Fibroblast of lung (primary cell): ENCODE results near the gene FBXO7. TPM values are rescaled to one million over a fixed set of nuclear protein-coding genes. Genes with fewer than 3 reads are reported as not detected.
A peak's percentile ranks its signal among the peaks of the same experiment; 100 is the strongest.

Source experiments
- DNase-seq, 2 donors: peaks; one replicate each; pipeline versions ENCODE4 v3.0.0 to v3.0.0-alpha.2; 2010; ENCODE audit warnings: low read depth in 2 of 2
- H2AFZ ChIP-seq: 2 replicates; pipeline ENCODE4 v1.5.1; 2012; ENCODE audit warnings: low read length, control low read depth, inconsistent platforms
- H3K27ac ChIP-seq: 2 replicates; pipeline ENCODE4 v1.5.1; 2011; ENCODE audit warnings: low read length, control low read depth; ENCODE audit not compliant: insufficient read depth
- H3K27me3 ChIP-seq: 2 replicates; pipeline ENCODE4 v1.5.1; 2011; ENCODE audit warnings: mild to moderate bottlenecking, low read length; ENCODE audit not compliant: control insufficient read depth, insufficient read depth
- H3K36me3 ChIP-seq: 2 replicates; pipeline ENCODE4 v1.5.1; 2011; ENCODE audit warnings: low read length; ENCODE audit not compliant: control insufficient read depth, insufficient read depth
- H3K4me1 ChIP-seq: 2 replicates; pipeline ENCODE4 v1.5.1; 2011; ENCODE audit warnings: low read length; ENCODE audit not compliant: control insufficient read depth, insufficient read depth; ENCODE audit errors: extremely low read depth
- H3K4me2 ChIP-seq: 2 replicates; pipeline ENCODE4 v1.5.1; 2011; ENCODE audit warnings: low read length, control low read depth; ENCODE audit not compliant: insufficient read depth; ENCODE audit errors: extremely low read depth
- H3K4me3 ChIP-seq, 4 experiments: fragments of 200-600 bp in 1 of 4; sonication (generic) in 1 of 4; replicated peaks in 1 of 4; 2 replicates each; pipeline ENCODE4 v1.5.1; 2011 to 2016; ENCODE audit warnings: low read length in 4 of 4, low read depth in 3 of 4, mild to moderate bottlenecking in 3 of 4, control low read depth in 2 of 4, inconsistent platforms in 1 of 4, mixed read lengths in 1 of 4; ENCODE audit not compliant: insufficient read depth in 1 of 4; ENCODE audit errors: control extremely low read depth in 1 of 4
- H3K79me2 ChIP-seq: 2 replicates; pipeline ENCODE4 v1.5.1; 2012; ENCODE audit warnings: mild to moderate bottlenecking, low read length, inconsistent platforms; ENCODE audit not compliant: control insufficient read depth, insufficient read depth
- H3K9ac ChIP-seq: 2 replicates; pipeline ENCODE4 v1.5.1; 2011; ENCODE audit warnings: mild to moderate bottlenecking, low read length, control low read depth; ENCODE audit not compliant: insufficient read depth
- H3K9me3 ChIP-seq: 2 replicates; pipeline ENCODE4 v1.5.1; 2012; ENCODE audit warnings: low read depth, low read length; ENCODE audit not compliant: control insufficient read depth, insufficient read depth
- H4K20me1 ChIP-seq: 2 replicates; pipeline ENCODE4 v1.5.1; 2011; ENCODE audit warnings: low read length; ENCODE audit not compliant: control insufficient read depth, insufficient read depth; ENCODE audit errors: extremely low read depth
- EZH2 ChIP-seq: IDR thresholded peaks from 2 replicates; pipeline ENCODE4 v1.5.1; 2012; ENCODE audit warnings: low read length, control low read depth, mild to moderate bottlenecking; ENCODE audit errors: missing control alignments
- polyA minus RNA-seq: library from RNA; depleted of rRNA, polyadenylated mRNA; stranded (reverse); fragments of >200 nt; gene quantifications from 2 replicates; pipeline ENCODE4 v1.2.3, GENCODE V29; 2011; ENCODE audit warnings: low replicate concordance
- polyA plus RNA-seq, 2 donors: library from polyadenylated mRNA; depleted of rRNA in 1 of 2; stranded (reverse) in 1 of 2; unstranded in 1 of 2; fragments of >200 nt; gene quantifications; 2 replicates each; pipeline ENCODE4 v1.2.1, GENCODE V29; 2011 to 2012; ENCODE audit warnings: missing spikeins in 1 of 2
- total RNA-seq: library from RNA; depleted of rRNA; stranded (reverse); fragments of >200 nt; gene quantifications from 2 replicates; pipeline ENCODE4 v1.2.1, GENCODE V29; 2014
- TF ChIP-seq, protein P1 (sequence below), 2 donors: IDR thresholded peaks in 1 of 2; conservative IDR thresholded peaks in 1 of 2; 1 replicate in 1 of 2; 2 replicates in 1 of 2; pipeline ENCODE4 v1.5.1; 2011 to 2012; ENCODE audit warnings: low read length in 2 of 2, control low read depth in 1 of 2, inconsistent platforms in 1 of 2, low read depth in 1 of 2, mild to moderate bottlenecking in 1 of 2

Gene FBXO7
- 39.5 and 51.2 TPM in 2 replicates for total RNA-seq
- 117 and 130 TPM in 2 replicates for polyA plus RNA-seq
- polyA plus RNA-seq (2012), result 69.7 and 70.3 TPM in 2 replicates
- 111 and 116 TPM in 2 replicates for polyA minus RNA-seq

DNA sequence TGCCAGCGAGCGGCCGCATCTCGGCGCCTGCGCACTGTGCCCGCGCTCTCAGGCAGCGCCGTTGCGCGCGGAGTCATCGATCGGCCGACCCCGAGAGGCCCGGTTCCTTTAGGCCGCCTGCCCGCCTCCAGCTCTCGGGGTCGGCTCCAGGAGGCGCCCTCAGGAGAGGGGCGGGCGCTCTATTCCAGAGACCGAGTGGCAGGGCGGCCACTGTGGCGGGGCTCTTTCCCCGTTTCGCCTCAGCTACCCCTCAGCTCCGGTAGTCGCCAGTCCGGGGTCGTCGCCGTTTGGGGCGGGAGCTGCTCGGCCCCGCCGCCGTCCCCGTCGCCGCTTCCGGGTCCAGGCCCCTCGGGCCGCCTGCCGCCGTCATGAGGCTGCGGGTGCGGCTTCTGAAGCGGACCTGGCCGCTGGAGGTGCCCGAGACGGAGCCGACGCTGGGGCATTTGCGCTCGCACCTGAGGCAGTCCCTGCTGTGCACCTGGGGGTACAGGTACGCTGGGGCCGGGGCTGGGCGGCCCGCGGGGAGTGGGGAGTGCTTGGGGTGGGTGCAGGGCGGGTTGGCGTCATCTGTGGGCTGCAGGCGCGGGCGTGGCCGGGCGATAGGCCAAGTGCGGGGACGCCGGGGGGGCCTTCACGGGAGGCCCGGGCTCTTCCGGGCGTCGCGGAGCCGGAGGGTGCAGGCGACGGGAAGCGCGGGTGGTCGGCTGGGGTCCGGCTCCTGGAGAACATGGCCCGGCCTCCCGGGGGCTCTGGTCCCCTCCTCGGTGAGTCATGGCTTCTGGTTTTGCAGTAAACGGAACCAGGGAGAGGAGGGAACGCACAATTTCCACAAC is at the start of gene FBXO7:
Gene FBXO7 (plus strand): TSS at position 177 of the 833 bp plus-strand sequence. CDS start 192 bp downstream, at position 369.
- peak within 1 kb of the TSS; percentile 97 for H2AFZ ChIP-seq
- H3K27me3 ChIP-seq, result no peaks in the 10 kb centered on the region
- TF ChIP-seq, protein P1, sequence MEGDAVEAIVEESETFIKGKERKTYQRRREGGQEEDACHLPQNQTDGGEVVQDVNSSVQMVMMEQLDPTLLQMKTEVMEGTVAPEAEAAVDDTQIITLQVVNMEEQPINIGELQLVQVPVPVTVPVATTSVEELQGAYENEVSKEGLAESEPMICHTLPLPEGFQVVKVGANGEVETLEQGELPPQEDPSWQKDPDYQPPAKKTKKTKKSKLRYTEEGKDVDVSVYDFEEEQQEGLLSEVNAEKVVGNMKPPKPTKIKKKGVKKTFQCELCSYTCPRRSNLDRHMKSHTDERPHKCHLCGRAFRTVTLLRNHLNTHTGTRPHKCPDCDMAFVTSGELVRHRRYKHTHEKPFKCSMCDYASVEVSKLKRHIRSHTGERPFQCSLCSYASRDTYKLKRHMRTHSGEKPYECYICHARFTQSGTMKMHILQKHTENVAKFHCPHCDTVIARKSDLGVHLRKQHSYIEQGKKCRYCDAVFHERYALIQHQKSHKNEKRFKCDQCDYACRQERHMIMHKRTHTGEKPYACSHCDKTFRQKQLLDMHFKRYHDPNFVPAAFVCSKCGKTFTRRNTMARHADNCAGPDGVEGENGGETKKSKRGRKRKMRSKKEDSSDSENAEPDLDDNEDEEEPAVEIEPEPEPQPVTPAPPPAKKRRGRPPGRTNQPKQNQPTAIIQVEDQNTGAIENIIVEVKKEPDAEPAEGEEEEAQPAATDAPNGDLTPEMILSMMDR (conservative IDR thresholded peaks at IDR 0.05 in 1 of 2, IDR thresholded peaks at IDR 0.05 in 1 of 2; ENCODE audit: low read depth in 1 of 2, low read length in 2 of 2), result peak; percentile 24 to 46
- no peak for TF ChIP-seq EZH2
- DNase-seq, result peak; percentile 65 to 92
- peaks cover 6% of the 10 kb centered on the region for H4K20me1 ChIP-seq
- H3K4me2 ChIP-seq, result peak within 1 kb of the TSS; percentile 94
- peak within 1 kb of the TSS; percentile 67 to 98 (median 93) for H3K4me3 ChIP-seq
- peak within 1 kb of the TSS; percentile 82 for H3K27ac ChIP-seq
- peaks cover 44% of the 10 kb centered on the region for H3K79me2 ChIP-seq
- H3K9me3 ChIP-seq, result no peaks in the 10 kb centered on the region
- H3K9ac ChIP-seq, result peak within 1 kb of the TSS; percentile 97
- H3K4me1 ChIP-seq, result peaks cover 7% of the 10 kb centered on the region
- H3K36me3 ChIP-seq, result no peaks in the 10 kb centered on the region

DNA sequence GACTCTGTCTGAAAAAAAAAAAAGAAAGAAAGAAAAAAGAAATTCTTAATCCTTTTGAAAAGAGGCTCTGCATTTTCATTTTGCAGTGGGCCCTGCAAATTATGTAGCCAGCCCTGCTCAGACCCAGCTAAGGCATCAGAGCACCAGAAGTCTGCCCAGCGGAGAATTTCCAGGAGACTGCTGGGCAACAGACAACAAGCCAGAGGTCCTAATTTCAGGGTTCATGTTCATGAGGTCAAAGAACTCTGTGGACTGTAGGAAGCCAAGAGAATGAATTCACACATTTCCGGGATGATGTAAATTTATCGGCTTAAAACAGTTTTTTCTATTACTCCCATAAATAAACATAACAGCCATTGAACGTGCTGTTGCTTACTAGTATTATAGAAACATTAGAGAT is 47.7 kb upstream of the FBXO7 start:
- H3K9me3 ChIP-seq, result no peaks in the 10 kb centered on the region
- H3K9ac ChIP-seq, result no peak overlapping the region
- no peaks in the 10 kb centered on the region for H3K79me2 ChIP-seq

DNA sequence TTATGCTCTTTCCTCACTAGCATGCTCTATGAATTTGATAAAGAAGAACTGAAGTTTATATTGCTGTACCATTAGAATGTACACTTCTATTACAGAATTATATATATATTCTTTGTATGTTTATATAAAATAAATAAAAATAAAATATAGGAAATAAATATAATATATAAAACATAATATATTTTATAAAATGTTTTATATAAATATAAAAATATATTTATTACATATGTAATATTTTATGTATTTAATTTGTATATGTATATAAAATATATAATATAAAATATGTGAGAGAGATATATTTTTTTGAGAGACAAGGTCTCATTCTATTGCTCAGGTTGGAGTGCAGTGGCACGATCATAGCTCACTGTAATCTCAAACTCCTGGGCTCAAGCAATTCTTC is 44.3 kb upstream of the FBXO7 start:
- TF ChIP-seq, protein P1 (conservative IDR thresholded peaks at IDR 0.05 in 1 of 2, IDR thresholded peaks at IDR 0.05 in 1 of 2; ENCODE audit: low read depth in 1 of 2, low read length in 2 of 2), result no peak
- TF ChIP-seq EZH2, result no peak
- H3K9me3 ChIP-seq, result no peaks in the 10 kb centered on the region

More for the DNA sequence above, 47.7 kb upstream of the FBXO7 start:
- no peak for DNase-seq
- Histone ChIP-seq H3K4me3 (no peak overlapping the region), H3K27ac (no peak overlapping the region), H2AFZ (no peak overlapping the region), H3K36me3 (no peaks in the 10 kb centered on the region), H3K4me1 (no peaks in the 10 kb centered on the region), H4K20me1 (no peaks in the 10 kb centered on the region), H3K27me3 (peaks cover 2% of the 10 kb centered on the region), H3K4me2 (no peak overlapping the region)
- no peak for TF ChIP-seq EZH2
- TF ChIP-seq, protein P1 (conservative IDR thresholded peaks at IDR 0.05 in 1 of 2, IDR thresholded peaks at IDR 0.05 in 1 of 2; ENCODE audit: low read depth in 1 of 2, low read length in 2 of 2), result no peak

More for the DNA sequence above, 44.3 kb upstream of the FBXO7 start:
- no peak overlapping the region for H3K9ac ChIP-seq
- no peaks in the 10 kb centered on the region for H4K20me1 ChIP-seq
- H2AFZ ChIP-seq, result no peak overlapping the region
- no peak overlapping the region for H3K4me3 ChIP-seq
- no peaks in the 10 kb centered on the region for H3K27me3 ChIP-seq
- H3K27ac ChIP-seq, result no peak overlapping the region
- H3K4me2 ChIP-seq, result no peak overlapping the region
- H3K4me1 ChIP-seq, result no peaks in the 10 kb centered on the region
- no peaks in the 10 kb centered on the region for H3K36me3 ChIP-seq
- no peak for DNase-seq
- H3K79me2 ChIP-seq, result no peaks in the 10 kb centered on the region
